ENCODE measurements around the gene NEURL3. TPM values are rescaled to one million over a fixed set of nuclear protein-coding genes. Genes with fewer than 3 reads are reported as not detected.
A peak's percentile ranks its signal among the peaks of the same experiment; 100 is the strongest.

The NEURL3 gene
- total RNA-seq, 4 donors from 2014 or later, result 0.56 TPM; not detected in 3

DNA sequence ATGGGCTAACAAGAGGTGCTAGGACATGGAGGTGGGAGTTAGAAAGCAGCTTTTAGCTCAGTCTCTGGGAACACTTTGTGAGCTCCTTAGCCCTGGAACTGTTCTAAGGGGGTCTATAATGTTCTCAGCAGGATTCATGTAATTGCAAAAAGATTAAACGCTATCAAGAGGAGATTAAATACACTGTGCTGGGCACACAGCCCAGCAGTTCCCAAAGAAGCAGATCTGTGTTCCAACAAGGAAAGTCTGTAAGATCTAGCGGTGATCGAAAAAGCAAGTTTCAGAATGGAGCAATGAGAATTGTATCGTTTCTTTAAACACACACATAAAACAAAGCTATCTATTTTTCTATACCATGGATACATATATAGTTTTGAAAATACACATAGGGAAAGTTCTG, 29.0 kb upstream of the NEURL3 start:
- ATAC-seq (ENCODE audit: low FRiP score), result no peak
- no peak for DNase-seq (ENCODE audit: low spot score)
- TF ChIP-seq, protein P1, sequence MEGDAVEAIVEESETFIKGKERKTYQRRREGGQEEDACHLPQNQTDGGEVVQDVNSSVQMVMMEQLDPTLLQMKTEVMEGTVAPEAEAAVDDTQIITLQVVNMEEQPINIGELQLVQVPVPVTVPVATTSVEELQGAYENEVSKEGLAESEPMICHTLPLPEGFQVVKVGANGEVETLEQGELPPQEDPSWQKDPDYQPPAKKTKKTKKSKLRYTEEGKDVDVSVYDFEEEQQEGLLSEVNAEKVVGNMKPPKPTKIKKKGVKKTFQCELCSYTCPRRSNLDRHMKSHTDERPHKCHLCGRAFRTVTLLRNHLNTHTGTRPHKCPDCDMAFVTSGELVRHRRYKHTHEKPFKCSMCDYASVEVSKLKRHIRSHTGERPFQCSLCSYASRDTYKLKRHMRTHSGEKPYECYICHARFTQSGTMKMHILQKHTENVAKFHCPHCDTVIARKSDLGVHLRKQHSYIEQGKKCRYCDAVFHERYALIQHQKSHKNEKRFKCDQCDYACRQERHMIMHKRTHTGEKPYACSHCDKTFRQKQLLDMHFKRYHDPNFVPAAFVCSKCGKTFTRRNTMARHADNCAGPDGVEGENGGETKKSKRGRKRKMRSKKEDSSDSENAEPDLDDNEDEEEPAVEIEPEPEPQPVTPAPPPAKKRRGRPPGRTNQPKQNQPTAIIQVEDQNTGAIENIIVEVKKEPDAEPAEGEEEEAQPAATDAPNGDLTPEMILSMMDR (IDR thresholded peaks at IDR 0.05), result no peak

DNA sequence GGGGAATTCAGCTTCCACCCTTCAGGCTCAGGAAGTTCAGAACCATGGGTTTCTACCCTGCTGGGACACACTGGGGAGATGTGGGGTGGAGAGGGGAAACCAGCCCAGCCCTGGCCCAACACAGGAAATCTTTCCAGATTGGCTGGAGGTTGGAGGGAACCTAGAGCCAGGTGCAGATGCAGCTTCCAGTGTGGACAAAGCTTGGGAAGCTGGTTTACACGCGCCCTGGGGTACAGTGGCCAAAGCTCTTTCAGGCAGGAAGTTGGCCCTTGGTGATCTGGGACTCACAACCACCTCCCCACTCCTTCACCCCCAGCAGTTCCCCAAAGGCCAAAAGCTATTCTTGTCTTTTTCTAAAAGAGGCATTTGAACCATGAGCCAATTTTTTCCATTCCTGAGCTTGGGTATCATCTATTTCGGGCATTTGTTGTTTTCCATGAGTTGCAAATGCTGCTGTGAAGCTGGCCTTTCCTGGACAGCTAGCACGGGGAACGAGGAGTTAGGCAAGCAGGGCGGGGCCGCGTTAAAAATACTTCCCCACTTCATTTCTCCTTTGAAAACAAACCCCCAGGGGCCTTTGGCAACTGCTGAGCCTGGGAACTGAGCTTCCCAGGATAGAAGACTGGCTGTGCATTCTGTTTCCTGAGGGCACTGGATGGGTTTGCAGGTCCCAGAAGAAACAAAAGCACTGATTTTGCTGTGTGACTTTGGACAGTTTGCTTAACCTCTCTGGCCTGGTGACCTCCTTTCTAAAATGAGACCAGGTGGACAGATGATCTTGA, 28.3 kb upstream of the NEURL3 start:
- TF ChIP-seq, protein P1 (IDR thresholded peaks at IDR 0.05), result no peak
- DNase-seq (ENCODE audit: low spot score) (peak; percentile 67), ATAC-seq (ENCODE audit: low FRiP score) (peak; percentile 34)

DNA sequence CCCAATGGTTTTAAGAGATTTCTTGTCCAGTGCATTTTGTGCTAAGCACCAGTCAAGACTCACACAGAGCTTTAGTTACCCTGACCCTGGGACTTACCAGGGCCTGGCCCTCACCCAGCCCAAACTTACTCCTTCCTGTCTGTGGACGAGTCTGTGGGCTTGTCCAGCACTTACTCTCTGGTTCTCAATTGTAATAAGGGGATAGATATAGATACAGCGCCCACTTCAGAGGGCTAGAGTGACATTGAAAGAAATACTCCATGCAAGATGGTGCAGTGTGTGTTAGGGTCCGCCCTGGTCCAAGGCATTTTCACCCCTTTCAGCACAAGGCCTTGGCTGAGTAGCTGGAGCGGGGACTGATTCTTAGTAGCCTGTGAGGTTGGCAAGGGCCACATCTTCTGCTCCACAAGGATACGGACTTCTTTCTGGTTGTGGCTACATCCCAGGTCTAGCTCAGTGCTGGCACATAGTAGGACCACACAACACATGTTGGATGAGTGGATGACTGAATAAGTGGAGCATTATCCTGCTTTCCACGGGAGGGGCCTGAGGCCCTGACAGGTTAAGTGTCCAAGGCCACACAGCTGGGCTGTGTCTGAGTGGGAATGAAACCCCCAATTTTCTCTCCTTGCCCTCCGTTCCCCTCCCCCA, 27.6 kb upstream of the NEURL3 start:
- DNase-seq (ENCODE audit: low spot score) (no peak), ATAC-seq (ENCODE audit: low FRiP score) (no peak)

DNA sequence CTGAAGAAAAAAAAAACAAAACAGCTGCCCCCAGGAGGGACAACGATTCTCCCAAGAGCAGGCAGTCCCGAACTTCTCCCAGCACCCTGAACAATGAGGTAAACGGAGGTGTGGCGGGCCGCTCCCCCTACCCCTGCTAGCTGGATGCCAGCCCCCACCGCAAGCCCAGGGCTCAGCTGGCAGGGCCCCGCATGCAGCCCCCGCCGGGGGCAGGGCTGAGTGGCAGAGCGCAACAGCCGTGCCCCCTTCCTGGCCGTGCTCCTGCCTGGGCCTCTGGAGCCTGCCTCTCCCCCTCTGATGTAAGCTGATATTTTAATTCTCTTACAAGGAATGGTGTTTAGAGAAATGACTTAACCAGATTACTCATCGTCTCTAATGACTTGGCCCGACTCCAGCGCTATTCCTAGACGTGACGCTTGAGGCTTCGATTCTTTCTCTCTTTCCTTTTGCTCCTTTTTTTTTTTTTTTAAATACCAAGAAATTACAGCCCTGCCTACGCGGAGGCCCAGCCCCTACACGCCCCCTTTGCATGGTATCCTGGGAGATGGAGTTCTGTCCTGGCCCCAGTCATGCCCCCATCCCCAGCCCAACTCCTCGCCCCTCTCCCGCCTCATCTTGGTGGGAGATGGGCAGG, 26.8 kb upstream of the NEURL3 start:
- DNase-seq (ENCODE audit: low spot score) (peak; percentile 97), ATAC-seq (ENCODE audit: low FRiP score) (peak; percentile 78)
- TF ChIP-seq, protein P1 (IDR thresholded peaks at IDR 0.05), result no peak

More for the DNA sequence above, 27.6 kb upstream of the NEURL3 start:
- TF ChIP-seq, protein P1 (IDR thresholded peaks at IDR 0.05), result no peak

DNA sequence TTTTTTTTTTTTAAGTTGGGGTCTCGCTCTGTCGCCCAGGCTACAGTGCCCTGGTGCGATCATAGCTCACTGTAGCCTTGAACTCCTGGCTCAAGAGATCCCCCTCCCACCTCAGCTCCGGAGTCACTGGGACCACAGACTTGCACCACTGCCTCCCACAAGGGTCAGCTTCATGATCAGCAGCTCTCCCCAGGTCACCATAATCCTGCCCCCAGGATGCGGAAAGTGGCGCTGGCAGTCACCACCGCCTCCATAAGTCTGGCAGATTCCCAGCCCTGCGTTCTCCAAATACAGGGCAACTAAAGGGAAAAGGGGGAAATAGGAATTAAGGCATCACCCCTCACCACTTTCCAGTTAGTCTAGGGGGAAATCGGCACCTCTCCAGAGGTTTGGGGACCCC, 26.2 kb upstream of the NEURL3 start:
- ATAC-seq (ENCODE audit: low FRiP score), result no peak
- TF ChIP-seq, protein P1 (IDR thresholded peaks at IDR 0.05), result no peak
- no peak for DNase-seq (ENCODE audit: low spot score)

DNA sequence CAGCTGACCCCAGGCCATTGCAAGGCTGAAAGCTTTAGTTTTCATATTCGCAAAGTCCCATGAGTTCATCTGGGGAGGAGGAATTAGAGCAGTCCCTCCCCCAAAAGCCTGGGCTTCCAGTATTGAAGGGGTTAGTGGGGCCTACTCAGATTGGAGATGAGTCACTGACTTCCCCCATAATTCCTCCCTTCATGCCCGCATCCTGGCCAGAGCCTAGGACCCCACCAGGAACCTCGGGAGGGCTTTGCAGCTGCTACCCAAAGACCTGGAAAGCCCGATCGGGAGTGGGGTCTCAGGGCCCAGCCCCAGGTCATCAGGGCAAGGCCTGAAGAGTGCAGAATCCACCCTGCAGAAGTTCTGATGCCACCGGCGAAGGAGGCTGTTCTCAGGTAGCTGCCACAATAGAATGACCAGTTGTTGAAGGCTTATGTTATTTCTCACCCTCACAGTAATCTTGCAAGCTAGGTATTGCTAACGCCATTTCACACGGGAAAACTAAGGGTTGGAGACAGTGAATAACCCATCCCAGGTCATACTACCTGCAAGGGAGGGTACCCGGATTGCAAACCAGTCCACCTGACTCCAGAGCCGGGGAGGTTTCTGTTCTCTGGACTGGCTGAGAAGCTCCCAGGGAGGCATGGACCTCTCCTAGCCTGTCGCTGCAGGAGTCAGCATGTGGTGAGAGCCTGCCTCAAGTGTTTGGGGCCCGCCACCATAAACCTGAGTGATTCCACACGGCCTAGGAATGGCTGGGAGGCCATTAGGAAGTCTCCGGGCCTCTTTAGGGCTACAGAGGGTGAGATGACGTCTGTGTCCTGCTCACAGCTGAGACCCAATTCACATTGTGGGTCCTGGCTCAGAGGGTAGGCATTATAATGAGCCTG, 25.6 kb upstream of the NEURL3 start:
- DNase-seq (ENCODE audit: low spot score), result no peak
- ATAC-seq (ENCODE audit: low FRiP score), result no peak
- TF ChIP-seq, protein P1 (IDR thresholded peaks at IDR 0.05), result no peak
